KMS-11 (cell line): ENCODE measurements around the gene HOXB13.

Experiments
- H2AFZ ChIP-seq: fragments of 200-600 bp; sonication (generic); 2 replicates; pipeline ENCODE4 v1.6.1; 2016; ENCODE audit warnings: antibody characterized with exemption, mixed run types, low read depth
- H3K27ac ChIP-seq: fragments of 200-600 bp; sonication (generic); 2 replicates; pipeline ENCODE4 v1.6.1; 2016; ENCODE audit warnings: mild to moderate bottlenecking, mixed run types
- H3K27me3 ChIP-seq: fragments of 200-600 bp; sonication (generic); 2 replicates; pipeline ENCODE4 v1.6.1; 2017; ENCODE audit warnings: mild to moderate bottlenecking, low read depth, mixed run types, moderate library complexity; ENCODE audit not compliant: insufficient read depth
- H3K36me3 ChIP-seq: fragments of 200-600 bp; sonication (generic); 2 replicates; pipeline ENCODE4 v1.6.1; 2017; ENCODE audit warnings: mild to moderate bottlenecking, mixed run types; ENCODE audit not compliant: insufficient read depth
- H3K4me1 ChIP-seq: fragments of 200-600 bp; sonication (generic); 2 replicates; pipeline ENCODE4 v1.6.1; 2016; ENCODE audit warnings: mild to moderate bottlenecking, low read depth, mixed run types; ENCODE audit not compliant: poor library complexity, severe bottlenecking
- H3K4me2 ChIP-seq: fragments of 200-600 bp; sonication (generic); 2 replicates; pipeline ENCODE4 v1.7.0; 2016; ENCODE audit warnings: mild to moderate bottlenecking, mixed run types
- H3K4me3 ChIP-seq: fragments of 200-600 bp; sonication (generic); IDR thresholded peaks from 2 replicates; pipeline ENCODE4 v1.6.1; 2017; ENCODE audit warnings: low read depth, low read length, mixed read lengths; ENCODE audit not compliant: insufficient read depth
- H3K79me2 ChIP-seq: fragments of 200-600 bp; sonication (generic); 2 replicates; pipeline ENCODE4 v1.6.1; 2016; ENCODE audit warnings: low read depth, mixed run types; ENCODE audit not compliant: insufficient read depth
- H3K9ac ChIP-seq: fragments of 200-600 bp; sonication (generic); 2 replicates; pipeline ENCODE4 v1.6.1; 2016; ENCODE audit warnings: mild to moderate bottlenecking, mixed run types
- H4K20me1 ChIP-seq: fragments of 200-600 bp; sonication (generic); 2 replicates; pipeline ENCODE4 v1.6.1; 2016; ENCODE audit warnings: mild to moderate bottlenecking, mixed run types; ENCODE audit not compliant: insufficient read depth
- TF ChIP-seq, protein P1 (sequence below): fragments of 200-600 bp; sonication (generic); conservative IDR thresholded peaks from 2 replicates; pipeline ENCODE4 v1.6.1; 2017; ENCODE audit warnings: low read depth, mild to moderate bottlenecking, antibody characterized with exemption, low read length, moderate library complexity, mixed read lengths

HOXB13 gene

DNA sequence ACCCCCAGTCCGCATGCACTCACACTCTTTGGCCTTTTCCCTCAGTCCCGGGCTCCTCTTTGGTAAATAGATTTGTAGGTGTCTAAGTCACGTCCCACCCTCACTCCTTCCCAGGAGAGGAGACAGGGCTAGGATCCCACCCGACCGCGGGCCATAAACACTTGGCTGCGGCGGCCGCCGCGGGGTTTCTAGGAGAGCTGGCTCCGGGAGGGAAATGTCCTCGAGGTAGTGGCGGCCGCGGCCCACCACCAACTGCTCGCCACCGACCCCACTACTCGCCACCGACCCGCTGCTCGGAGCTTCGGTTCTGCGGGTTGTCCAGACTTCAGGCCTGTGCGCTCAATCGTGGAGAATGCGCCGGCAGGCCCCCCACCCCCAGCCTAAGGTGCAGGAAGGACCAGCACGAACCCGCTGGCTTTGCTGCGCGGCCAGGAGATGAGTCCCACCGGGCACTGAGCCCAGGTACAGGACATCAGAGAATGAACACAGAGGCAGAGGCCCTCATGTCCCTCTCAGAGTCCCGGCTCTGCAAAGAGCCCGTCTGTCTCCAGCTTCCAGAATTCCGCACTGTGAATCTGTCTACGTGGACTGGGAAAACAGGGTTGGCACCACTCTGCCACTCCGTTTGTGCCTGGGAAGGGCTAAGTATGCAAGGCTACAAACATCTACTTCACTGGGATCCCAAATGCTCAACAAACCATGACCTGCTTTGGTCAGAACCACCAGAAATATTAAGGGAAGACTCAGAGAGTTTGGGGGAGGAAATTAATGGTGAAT, 3.1 kb downstream of the HOXB13 start:
- no peaks in the 10 kb centered on the region for H3K79me2 ChIP-seq
- no peak overlapping the region for H3K4me3 ChIP-seq
- H4K20me1 ChIP-seq: no peaks in the 10 kb centered on the region; the same call in 1 of the 2 replicates
- H3K4me1 ChIP-seq: peaks cover 20% of the 10 kb centered on the region
- no peaks in the 10 kb centered on the region for H3K36me3 ChIP-seq
- H3K27me3 ChIP-seq: peaks cover 8% of the 10 kb centered on the region; the same call in 1 of the 2 replicates
- no peak overlapping the region for H3K4me2 ChIP-seq
- H3K9ac ChIP-seq: no peak overlapping the region
- H2AFZ ChIP-seq: 0 out of 2 replicates have a peak overlapping the region, but pooled peaks have one; percentile 19
- TF ChIP-seq, protein P1, sequence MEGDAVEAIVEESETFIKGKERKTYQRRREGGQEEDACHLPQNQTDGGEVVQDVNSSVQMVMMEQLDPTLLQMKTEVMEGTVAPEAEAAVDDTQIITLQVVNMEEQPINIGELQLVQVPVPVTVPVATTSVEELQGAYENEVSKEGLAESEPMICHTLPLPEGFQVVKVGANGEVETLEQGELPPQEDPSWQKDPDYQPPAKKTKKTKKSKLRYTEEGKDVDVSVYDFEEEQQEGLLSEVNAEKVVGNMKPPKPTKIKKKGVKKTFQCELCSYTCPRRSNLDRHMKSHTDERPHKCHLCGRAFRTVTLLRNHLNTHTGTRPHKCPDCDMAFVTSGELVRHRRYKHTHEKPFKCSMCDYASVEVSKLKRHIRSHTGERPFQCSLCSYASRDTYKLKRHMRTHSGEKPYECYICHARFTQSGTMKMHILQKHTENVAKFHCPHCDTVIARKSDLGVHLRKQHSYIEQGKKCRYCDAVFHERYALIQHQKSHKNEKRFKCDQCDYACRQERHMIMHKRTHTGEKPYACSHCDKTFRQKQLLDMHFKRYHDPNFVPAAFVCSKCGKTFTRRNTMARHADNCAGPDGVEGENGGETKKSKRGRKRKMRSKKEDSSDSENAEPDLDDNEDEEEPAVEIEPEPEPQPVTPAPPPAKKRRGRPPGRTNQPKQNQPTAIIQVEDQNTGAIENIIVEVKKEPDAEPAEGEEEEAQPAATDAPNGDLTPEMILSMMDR: no peak
- no peak overlapping the region for H3K27ac ChIP-seq

DNA sequence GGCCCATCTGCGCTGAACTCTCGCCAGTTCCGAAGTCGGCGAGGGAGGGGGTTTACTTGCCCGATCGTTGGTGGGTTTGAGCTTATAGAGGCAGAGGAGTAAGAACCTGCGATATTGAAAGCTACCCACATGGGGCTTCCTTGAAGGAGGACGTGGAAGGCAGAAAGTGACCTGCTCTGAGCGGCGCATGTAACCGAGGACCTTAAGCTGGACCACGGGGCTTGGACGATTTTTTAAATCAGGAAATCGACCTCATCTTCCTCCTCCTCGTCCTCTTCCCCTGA, 3.6 kb downstream of the HOXB13 start:
- Histone ChIP-seq H3K36me3 (no peaks in the 10 kb centered on the region), H3K27me3 (peaks cover 8% of the 10 kb centered on the region; the same call in 1 of the 2 replicates), H3K4me3 (no peak overlapping the region), H3K4me2 (no peak overlapping the region), H3K4me1 (peaks cover 25% of the 10 kb centered on the region), H3K79me2 (no peaks in the 10 kb centered on the region), H4K20me1 (no peaks in the 10 kb centered on the region; the same call in 1 of the 2 replicates), H2AFZ (peak overlapping the region; percentile 19; the same call in 1 of the 2 replicates), H3K9ac (no peak overlapping the region), H3K27ac (no peak overlapping the region)
- TF ChIP-seq, protein P1: no peak

DNA sequence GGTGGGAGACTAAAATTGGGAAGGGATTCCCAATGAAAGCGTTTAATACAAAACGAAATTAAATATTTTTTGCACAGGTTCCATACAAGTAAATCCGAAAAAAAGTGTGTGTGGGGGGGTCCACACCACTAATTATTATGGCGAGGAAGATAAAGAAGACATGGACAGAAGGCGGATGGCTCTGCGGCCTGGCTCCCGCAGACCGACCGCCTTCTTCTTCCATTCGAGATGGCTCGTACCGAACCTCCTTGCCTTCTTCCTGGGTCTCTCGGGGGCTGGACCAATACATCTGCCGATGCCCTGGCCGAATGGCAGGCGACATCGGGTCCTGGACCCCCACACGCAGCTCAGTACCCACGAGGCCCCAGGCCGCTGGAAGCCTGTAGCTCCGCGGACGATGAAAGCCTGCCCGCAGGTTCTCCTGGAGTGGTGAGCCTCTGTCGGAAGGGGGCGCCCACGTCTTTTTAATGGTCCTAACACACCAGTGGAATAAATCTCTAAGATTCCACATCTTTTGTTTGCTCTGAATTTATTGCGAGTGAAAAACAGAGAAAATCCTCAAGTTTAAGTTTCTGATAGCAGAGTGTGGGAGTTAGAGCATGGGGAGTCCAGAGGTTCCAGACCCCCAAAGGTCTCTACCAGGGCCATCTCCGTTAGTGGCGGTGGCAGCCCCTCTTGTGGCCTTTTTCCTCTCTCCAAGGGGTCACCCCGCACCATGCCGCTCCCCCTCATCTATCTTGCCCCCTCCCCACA, 4.1 kb downstream of the HOXB13 start:
- H3K4me1 ChIP-seq: peaks cover 26% of the 10 kb centered on the region
- TF ChIP-seq, protein P1: peak; percentile 88
- no peak overlapping the region for H3K27ac ChIP-seq
- H2AFZ ChIP-seq: peak overlapping the region; percentile 19; the same call in 1 of the 2 replicates
- H3K27me3 ChIP-seq: peaks cover 8% of the 10 kb centered on the region; the same call in 1 of the 2 replicates
- no peaks in the 10 kb centered on the region for H3K36me3 ChIP-seq
- H3K9ac ChIP-seq: no peak overlapping the region
- no peaks in the 10 kb centered on the region; the same call in 1 of the 2 replicates for H4K20me1 ChIP-seq
- H3K79me2 ChIP-seq: no peaks in the 10 kb centered on the region
- H3K4me2 ChIP-seq: no peak overlapping the region; the same call in 1 of the 2 replicates
- H3K4me3 ChIP-seq: no peak overlapping the region

DNA sequence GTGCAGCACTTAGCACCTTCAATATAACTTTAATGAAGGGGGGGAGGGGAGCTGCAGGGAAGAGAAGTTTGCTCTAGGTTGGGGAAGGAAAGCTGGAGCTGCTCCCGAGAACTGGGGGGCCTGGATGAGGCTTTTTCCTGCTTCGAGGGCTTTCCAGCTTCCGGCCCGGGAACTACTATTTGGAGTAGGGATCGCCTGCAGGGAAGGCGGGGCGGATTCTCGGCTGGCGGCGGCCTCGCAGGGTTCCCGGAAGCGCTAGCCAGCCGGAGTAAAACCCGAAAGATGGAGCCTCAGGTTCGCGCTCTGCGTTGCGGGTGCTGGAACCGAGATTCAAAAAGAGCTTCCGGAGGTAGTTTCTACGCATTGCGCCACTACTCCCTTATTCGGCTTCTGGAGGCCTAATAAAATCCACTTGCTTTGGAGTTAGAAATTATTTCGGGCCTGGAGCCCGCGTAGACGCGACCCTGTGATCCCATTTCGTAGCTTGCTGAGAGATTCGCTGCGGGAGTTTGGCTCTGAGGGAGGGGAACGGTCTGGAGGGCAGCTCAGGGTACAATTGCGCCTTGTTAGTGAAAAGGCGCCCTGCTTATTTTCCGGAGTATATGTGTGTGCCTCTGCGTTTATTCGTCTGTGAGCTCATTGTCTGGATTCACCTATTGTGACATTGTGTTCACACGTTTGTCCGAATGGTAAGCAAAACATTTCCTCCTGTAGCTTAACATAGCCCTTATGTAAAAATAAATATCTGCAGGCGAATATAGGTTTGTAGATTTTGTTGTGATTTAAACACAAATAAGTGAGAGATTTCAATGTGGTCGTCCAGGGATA, 4.9 kb downstream of the HOXB13 start:
- Histone ChIP-seq H3K79me2 (no peaks in the 10 kb centered on the region), H3K27ac (no peak overlapping the region), H3K4me3 (no peak overlapping the region), H2AFZ (no peak overlapping the region), H3K27me3 (peaks cover 8% of the 10 kb centered on the region; the same call in 1 of the 2 replicates), H4K20me1 (no peaks in the 10 kb centered on the region; the same call in 1 of the 2 replicates), H3K36me3 (no peaks in the 10 kb centered on the region), H3K9ac (no peak overlapping the region), H3K4me2 (no peak overlapping the region; the same call in 1 of the 2 replicates), H3K4me1 (peaks cover 26% of the 10 kb centered on the region)
- TF ChIP-seq, protein P1: no peak
